Brain microvascular endothelial cell (primary cell): ENCODE results near the gene USP2.

ENCODE experiments used
- DNase-seq: peaks from one replicate; pipeline ENCODE4 v3.0.0-alpha.2; 2020
- H3K27ac ChIP-seq: fragments of 250-450 bp; sonication (Bioruptor Pico); 2 replicates; pipeline ENCODE4 v1.5.1; 2020; ENCODE audit warnings: mild to moderate bottlenecking, moderate library complexity
- H3K27me3 ChIP-seq: fragments of 250-450 bp; sonication (Bioruptor Pico); replicated peaks from 2 replicates; pipeline ENCODE4 v1.5.1; 2020; ENCODE audit warnings: mild to moderate bottlenecking
- H3K36me3 ChIP-seq: fragments of 250-450 bp; sonication (Bioruptor Pico); replicated peaks from 2 replicates; pipeline ENCODE4 v1.5.1; 2020; ENCODE audit warnings: mild to moderate bottlenecking
- H3K4me3 ChIP-seq: 2 replicates; pipeline ENCODE4 v1.5.1; 2011; ENCODE audit warnings: low read depth, mild to moderate bottlenecking, control low read depth, low read length, moderate library complexity
- CTCF ChIP-seq: IDR thresholded peaks from 2 replicates; pipeline ENCODE4 v1.5.1; 2011; ENCODE audit warnings: low read depth, mild to moderate bottlenecking, moderate library complexity, low read length, control low read depth, inconsistent platforms; ENCODE audit errors: missing control alignments
- in situ Hi-C: cut with HindIII; loops from 2 replicates; pipeline ENCODE4 v1.10.0; 2017; ENCODE audit warnings: low sequenced_read_pairs, low pct_ligation_motif_present

The USP2 gene

GRCh38 chr11:119373921-119374631 lies 7.4 kb downstream of the USP2 start:
- Histone ChIP-seq H3K27me3 (no peaks in the 10 kb centered on the region), H3K4me3 (no peak overlapping the region), H3K27ac (no peak overlapping the region), H3K36me3 (no peaks in the 10 kb centered on the region)
- in situ Hi-C loops, result no loop called here
- peak; percentile 75 for DNase-seq
- TF ChIP-seq CTCF, result peak; percentile 95

GRCh38 chr11:119373059-119373920 lies 8.2 kb downstream of the USP2 start:
- Histone ChIP-seq H3K4me3 (no peak overlapping the region), H3K36me3 (no peaks in the 10 kb centered on the region)
- no peak for TF ChIP-seq CTCF

GRCh38 chr11:119372260-119373058 lies 9.0 kb downstream of the USP2 start:
- peaks cover 8% of the 10 kb centered on the region for H3K27me3 ChIP-seq
- no peak overlapping the region for H3K27ac ChIP-seq
- no peak for DNase-seq
- no peak for TF ChIP-seq CTCF
- in situ Hi-C loops, result no loop called here
- no peaks in the 10 kb centered on the region for H3K36me3 ChIP-seq
- no peak overlapping the region for H3K4me3 ChIP-seq

More at GRCh38 chr11:119373059-119373920, 8.2 kb downstream of the USP2 start:
- in situ Hi-C loops, result no loop called here
- Histone ChIP-seq H3K27me3 (peaks cover 4% of the 10 kb centered on the region), H3K27ac (no peak overlapping the region)
- no peak for DNase-seq

- no peak for DNase-seq
- no peak overlapping the region for H3K4me3 ChIP-seq
- in situ Hi-C loops, result no loop called here
- no peaks in the 10 kb centered on the region for H3K36me3 ChIP-seq
- H3K27me3 ChIP-seq, result peaks cover 10% of the 10 kb centered on the region
- peak; percentile 39 for TF ChIP-seq CTCF
- no peak overlapping the region for H3K27ac ChIP-seq
Measured at GRCh38 chr11:119371778-119372182, 9.7 kb downstream of the USP2 start.

- no peaks in the 10 kb centered on the region for H3K36me3 ChIP-seq
- H3K27me3 ChIP-seq, result peaks cover 13% of the 10 kb centered on the region
- H3K4me3 ChIP-seq, result no peak overlapping the region
- in situ Hi-C loops, result no loop called here
- DNase-seq, result no peak
- no peak for TF ChIP-seq CTCF
- no peak overlapping the region for H3K27ac ChIP-seq
Measured at GRCh38 chr11:119371067-119371601, 10.4 kb downstream of the USP2 start.
